GM12878 (cell line): Measurements from ENCODE around the gene SLC6A11.

Experiments
- EZH2 ChIP-seq: IDR thresholded peaks from 2 replicates; pipeline ENCODE4 v1.6.1; 2012; ENCODE audit warnings: low read depth, mild to moderate bottlenecking, control low read depth, inconsistent platforms, low read length, borderline replicate concordance; ENCODE audit not compliant: control insufficient read depth
- HDGF ChIP-seq: fragments of 450-650 bp; IDR thresholded peaks from 2 replicates; pipeline ENCODE4 v1.6.1; 2016; ENCODE audit warnings: antibody characterized with exemption
- JUNB ChIP-seq: IDR thresholded peaks from 2 replicates; pipeline ENCODE4 v1.6.1; 2016; ENCODE audit warnings: antibody characterized with exemption, mild to moderate bottlenecking
- NBN ChIP-seq: fragments of 450-650 bp; IDR thresholded peaks from 2 replicates; pipeline ENCODE4 v1.6.1; 2016
- ZZZ3 ChIP-seq: IDR thresholded peaks from 2 replicates; pipeline ENCODE4 v1.6.1; 2011; ENCODE audit warnings: low read depth; ENCODE audit not compliant: control insufficient read depth, insufficient read length
- TF ChIP-seq, protein P1 (sequence below): IDR thresholded peaks from 2 replicates; pipeline ENCODE4 v1.6.1; 2011; ENCODE audit warnings: low read depth, low read length, improper control_type of control experiment, borderline replicate concordance

GRCh38 chr3:10839167-10839566, 23.1 kb downstream of the SLC6A11 start:
- TF ChIP-seq EZH2 = no peak
- no peak for TF ChIP-seq HDGF
- TF ChIP-seq ZZZ3 = no peak
- TF ChIP-seq, protein P1, sequence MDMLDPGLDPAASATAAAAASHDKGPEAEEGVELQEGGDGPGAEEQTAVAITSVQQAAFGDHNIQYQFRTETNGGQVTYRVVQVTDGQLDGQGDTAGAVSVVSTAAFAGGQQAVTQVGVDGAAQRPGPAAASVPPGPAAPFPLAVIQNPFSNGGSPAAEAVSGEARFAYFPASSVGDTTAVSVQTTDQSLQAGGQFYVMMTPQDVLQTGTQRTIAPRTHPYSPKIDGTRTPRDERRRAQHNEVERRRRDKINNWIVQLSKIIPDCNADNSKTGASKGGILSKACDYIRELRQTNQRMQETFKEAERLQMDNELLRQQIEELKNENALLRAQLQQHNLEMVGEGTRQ = no peak
- TF ChIP-seq NBN = no peak
- no peak for TF ChIP-seq JUNB
